ENCODE data around the gene ATP2B2.

Gene ATP2B2

GRCh38 chr3:10443272-10444109 lies 61.9 kb downstream of the ATP2B2 start:
- ATAC-seq (ENCODE audit: low read depth) (no peak), DNase-seq (ENCODE audit: low spot score in 2 of 2) (no peak)
- Mint-ChIP-seq H3K27me3 (peaks cover 6% of the 10 kb centered on the region), H3K4me3 (no peak overlapping the region), H3K36me3 (no peaks in the 10 kb centered on the region), H3K4me1 (peaks cover 17% of the 10 kb centered on the region), H3K9me3 (peaks cover 3% of the 10 kb centered on the region), H3K27ac (no peak overlapping the region)

- Mint-ChIP-seq H3K9me3 (peaks cover 3% of the 10 kb centered on the region), H3K27me3 (peaks cover 6% of the 10 kb centered on the region), H3K4me3 (no peak overlapping the region), H3K27ac (no peak overlapping the region), H3K4me1 (peaks cover 26% of the 10 kb centered on the region), H3K36me3 (no peaks in the 10 kb centered on the region)
- DNase-seq (ENCODE audit: low spot score in 2 of 2) (no peak), ATAC-seq (ENCODE audit: low read depth) (no peak)
Observed at GRCh38 chr3:10442151-10442795, 63.1 kb downstream of the ATP2B2 start.

GRCh38 chr3:10440684-10441083 lies 64.7 kb downstream of the ATP2B2 start:
- H3K27ac Mint-ChIP-seq, result peak overlapping the region; percentile 28
- DNase-seq (ENCODE audit: low spot score in 2 of 2) (no peak), ATAC-seq (ENCODE audit: low read depth) (no peak)
- no peak overlapping the region for H3K4me3 Mint-ChIP-seq
- peaks cover 6% of the 10 kb centered on the region for H3K27me3 Mint-ChIP-seq
- H3K4me1 Mint-ChIP-seq, result peaks cover 36% of the 10 kb centered on the region
- peaks cover 3% of the 10 kb centered on the region for H3K9me3 Mint-ChIP-seq
- no peaks in the 10 kb centered on the region for H3K36me3 Mint-ChIP-seq

- H3K4me3 Mint-ChIP-seq, result no peak overlapping the region
- H3K9me3 Mint-ChIP-seq, result peaks cover 3% of the 10 kb centered on the region
- no peaks in the 10 kb centered on the region for H3K27me3 Mint-ChIP-seq
- DNase-seq (ENCODE audit: low spot score in 2 of 2), result no peak
- H3K36me3 Mint-ChIP-seq, result no peaks in the 10 kb centered on the region
- H3K4me1 Mint-ChIP-seq, result peaks cover 30% of the 10 kb centered on the region
- H3K27ac Mint-ChIP-seq, result no peak overlapping the region
- no peak for ATAC-seq (ENCODE audit: low read depth)
Observed at GRCh38 chr3:10438902-10439610, 66.3 kb downstream of the ATP2B2 start.

- no peaks in the 10 kb centered on the region for H3K36me3 Mint-ChIP-seq
- DNase-seq (ENCODE audit: low spot score in 2 of 2), result no peak
- peak overlapping the region; percentile 85 for H3K27ac Mint-ChIP-seq
- no peak for ATAC-seq (ENCODE audit: low read depth)
- H3K9me3 Mint-ChIP-seq, result peaks cover 2% of the 10 kb centered on the region
- peaks cover 30% of the 10 kb centered on the region for H3K4me1 Mint-ChIP-seq
- no peaks in the 10 kb centered on the region for H3K27me3 Mint-ChIP-seq
- no peak overlapping the region for H3K4me3 Mint-ChIP-seq
Observed at GRCh38 chr3:10437995-10438901, 67.1 kb downstream of the ATP2B2 start.

GRCh38 chr3:10437272-10437994 lies 68.0 kb downstream of the ATP2B2 start:
- Mint-ChIP-seq H3K27ac (peak overlapping the region; percentile 85), H3K4me1 (peaks cover 27% of the 10 kb centered on the region), H3K36me3 (no peaks in the 10 kb centered on the region), H3K9me3 (no peaks in the 10 kb centered on the region), H3K27me3 (no peaks in the 10 kb centered on the region), H3K4me3 (no peak overlapping the region)
- no peak for DNase-seq (ENCODE audit: low spot score in 2 of 2)
- ATAC-seq (ENCODE audit: low read depth), result peak; percentile 95

GRCh38 chr3:10435850-10436249 lies 69.5 kb downstream of the ATP2B2 start:
- H3K9me3 Mint-ChIP-seq, result no peaks in the 10 kb centered on the region
- no peaks in the 10 kb centered on the region for H3K27me3 Mint-ChIP-seq
- no peaks in the 10 kb centered on the region for H3K36me3 Mint-ChIP-seq
- H3K27ac Mint-ChIP-seq, result no peak overlapping the region
- peaks cover 27% of the 10 kb centered on the region for H3K4me1 Mint-ChIP-seq
- ATAC-seq (ENCODE audit: low read depth) (no peak), DNase-seq (ENCODE audit: low spot score in 2 of 2) (no peak)
- H3K4me3 Mint-ChIP-seq, result no peak overlapping the region

GRCh38 chr3:10434938-10435336 lies 70.4 kb downstream of the ATP2B2 start:
- Mint-ChIP-seq H3K4me1 (peaks cover 20% of the 10 kb centered on the region), H3K4me3 (no peak overlapping the region), H3K9me3 (no peaks in the 10 kb centered on the region), H3K27ac (no peak overlapping the region), H3K27me3 (no peaks in the 10 kb centered on the region), H3K36me3 (no peaks in the 10 kb centered on the region)
- ATAC-seq (ENCODE audit: low read depth) (no peak), DNase-seq (ENCODE audit: low spot score in 2 of 2) (no peak)

- Mint-ChIP-seq H3K4me3 (no peak overlapping the region), H3K36me3 (no peaks in the 10 kb centered on the region), H3K9me3 (no peaks in the 10 kb centered on the region), H3K27ac (no peak overlapping the region), H3K4me1 (peaks cover 20% of the 10 kb centered on the region), H3K27me3 (no peaks in the 10 kb centered on the region)
- DNase-seq (ENCODE audit: low spot score in 2 of 2) (no peak), ATAC-seq (ENCODE audit: low read depth) (no peak)
Observed at GRCh38 chr3:10434144-10434937, 71.0 kb downstream of the ATP2B2 start.

GRCh38 chr3:10432931-10433330 lies 72.5 kb downstream of the ATP2B2 start:
- Mint-ChIP-seq H3K9me3 (no peaks in the 10 kb centered on the region), H3K27me3 (no peaks in the 10 kb centered on the region), H3K36me3 (no peaks in the 10 kb centered on the region), H3K4me1 (peaks cover 16% of the 10 kb centered on the region), H3K27ac (no peak overlapping the region), H3K4me3 (no peak overlapping the region)
- DNase-seq (ENCODE audit: low spot score in 2 of 2) (no peak), ATAC-seq (ENCODE audit: low read depth) (no peak)

GRCh38 chr3:10432156-10432845 lies 73.1 kb downstream of the ATP2B2 start:
- peaks cover 3% of the 10 kb centered on the region for H3K27me3 Mint-ChIP-seq
- DNase-seq (ENCODE audit: low spot score in 2 of 2) (no peak), ATAC-seq (ENCODE audit: low read depth) (no peak)
- no peak overlapping the region for H3K27ac Mint-ChIP-seq
- H3K4me1 Mint-ChIP-seq, result peaks cover 13% of the 10 kb centered on the region
- no peaks in the 10 kb centered on the region for H3K36me3 Mint-ChIP-seq
- H3K4me3 Mint-ChIP-seq, result no peak overlapping the region
- H3K9me3 Mint-ChIP-seq, result no peaks in the 10 kb centered on the region

GRCh38 chr3:10430805-10431204 lies 74.6 kb downstream of the ATP2B2 start:
- peaks cover 3% of the 10 kb centered on the region for H3K27me3 Mint-ChIP-seq
- H3K9me3 Mint-ChIP-seq, result no peaks in the 10 kb centered on the region
- DNase-seq (ENCODE audit: low spot score in 2 of 2), result no peak
- H3K4me3 Mint-ChIP-seq, result no peak overlapping the region
- H3K36me3 Mint-ChIP-seq, result no peaks in the 10 kb centered on the region
- H3K4me1 Mint-ChIP-seq, result peaks cover 2% of the 10 kb centered on the region
- H3K27ac Mint-ChIP-seq, result no peak overlapping the region
- no peak for ATAC-seq (ENCODE audit: low read depth)

Measured in memory B cell (primary cell).